Hepatocyte (in vitro differentiated cells): ENCODE measurements around the gene LRRC23. TPM values are rescaled to one million over a fixed set of nuclear protein-coding genes. Genes with fewer than 3 reads are reported as not detected.

Experiments used
- DNase-seq: peaks from one replicate; pipeline ENCODE4 v3.0.0-alpha.2; 2016; ENCODE audit warnings: low spot score
- H2AFZ ChIP-seq: fragments of 200-600 bp; sonication (generic); 2 replicates; pipeline ENCODE4 v1.6.0; 2016; ENCODE audit warnings: antibody characterized with exemption, mild to moderate bottlenecking
- H3K27ac ChIP-seq: fragments of 200-600 bp; sonication (generic); 2 replicates; pipeline ENCODE4 v1.5.1; 2016; ENCODE audit warnings: mild to moderate bottlenecking
- H3K27me3 ChIP-seq: fragments of 200-600 bp; sonication (generic); 2 replicates; pipeline ENCODE4 v1.6.1; 2016
- H3K36me3 ChIP-seq: fragments of 200-600 bp; sonication (generic); replicated peaks from 2 replicates; pipeline ENCODE4 v1.5.1; 2016; ENCODE audit warnings: low read depth; ENCODE audit not compliant: insufficient read depth
- H3K4me1 ChIP-seq: fragments of 200-600 bp; sonication (generic); 2 replicates; pipeline ENCODE4 v1.5.1; 2016; ENCODE audit warnings: mild to moderate bottlenecking, moderate library complexity; ENCODE audit not compliant: insufficient read depth
- H3K4me2 ChIP-seq: fragments of 200-600 bp; sonication (generic); 2 replicates; pipeline ENCODE4 v1.6.0; 2016
- H3K4me3 ChIP-seq: fragments of 200-600 bp; sonication (generic); 2 replicates; pipeline ENCODE4 v1.5.1; 2016; ENCODE audit warnings: mild to moderate bottlenecking
- H3K79me2 ChIP-seq: fragments of 200-600 bp; sonication (generic); 2 replicates; pipeline ENCODE4 v1.6.0; 2017; ENCODE audit warnings: mild to moderate bottlenecking
- H3K9me2 ChIP-seq: fragments of 200-600 bp; sonication (generic); replicated peaks from 2 replicates; pipeline ENCODE4 v1.6.0; 2017; ENCODE audit warnings: mild to moderate bottlenecking; ENCODE audit not compliant: insufficient read depth
- H3K9me3 ChIP-seq: fragments of 200-600 bp; sonication (generic); 2 replicates; pipeline ENCODE4 v1.5.1; 2016; ENCODE audit warnings: low read depth, mild to moderate bottlenecking
- H4K20me1 ChIP-seq: fragments of 200-600 bp; sonication (generic); 2 replicates; pipeline ENCODE4 v1.6.0; 2016; ENCODE audit warnings: mild to moderate bottlenecking; ENCODE audit not compliant: insufficient read depth, poor library complexity, severe bottlenecking
- EZH2 ChIP-seq: fragments of 200-600 bp; sonication (generic); IDR thresholded peaks from 2 replicates; pipeline ENCODE4 v1.6.1; 2016; ENCODE audit warnings: antibody characterized with exemption, mild to moderate bottlenecking, borderline replicate concordance
- EZH2phosphoT487 ChIP-seq: fragments of 200-600 bp; sonication (generic); IDR thresholded peaks from one replicate; pipeline ENCODE4 v1.6.1; 2018; ENCODE audit warnings: antibody characterized with exemption, mild to moderate bottlenecking, low read depth, moderate library complexity; ENCODE audit not compliant: unreplicated experiment, severe bottlenecking
- WGBS: methylation state at CpG from one replicate; pipeline ENCODE4 v1.1.6; 2016; ENCODE audit warnings: low lambda C conversion rate; ENCODE audit errors: missing lambda C conversion rate; 5-methylcytosine and 5-hydroxymethylcytosine counted together
- polyA plus RNA-seq: library from polyadenylated mRNA; unstranded; fragments of >200 nt; fragmentation: Nextera tagmentation; extraction: Ambion mirVana; gene quantifications from 2 replicates; pipeline ENCODE4 v1.2.1, GENCODE V29; 2016
- total RNA-seq: library from RNA; depleted of rRNA; stranded (reverse); fragments of >200 nt; gene quantifications from 2 replicates; pipeline ENCODE4 v1.2.3, GENCODE V29; 2014
- TF ChIP-seq, protein P1 (sequence below): fragments of 200-600 bp; sonication (generic); IDR thresholded peaks from 2 replicates; pipeline ENCODE4 v1.5.1; 2016; ENCODE audit warnings: antibody characterized with exemption, mild to moderate bottlenecking; ENCODE audit not compliant: poor library complexity

Gene LRRC23
- total and polyA plus RNA-seq, 2 experiments from 2014 or later, result 8.2 to 12.9 TPM

DNA sequence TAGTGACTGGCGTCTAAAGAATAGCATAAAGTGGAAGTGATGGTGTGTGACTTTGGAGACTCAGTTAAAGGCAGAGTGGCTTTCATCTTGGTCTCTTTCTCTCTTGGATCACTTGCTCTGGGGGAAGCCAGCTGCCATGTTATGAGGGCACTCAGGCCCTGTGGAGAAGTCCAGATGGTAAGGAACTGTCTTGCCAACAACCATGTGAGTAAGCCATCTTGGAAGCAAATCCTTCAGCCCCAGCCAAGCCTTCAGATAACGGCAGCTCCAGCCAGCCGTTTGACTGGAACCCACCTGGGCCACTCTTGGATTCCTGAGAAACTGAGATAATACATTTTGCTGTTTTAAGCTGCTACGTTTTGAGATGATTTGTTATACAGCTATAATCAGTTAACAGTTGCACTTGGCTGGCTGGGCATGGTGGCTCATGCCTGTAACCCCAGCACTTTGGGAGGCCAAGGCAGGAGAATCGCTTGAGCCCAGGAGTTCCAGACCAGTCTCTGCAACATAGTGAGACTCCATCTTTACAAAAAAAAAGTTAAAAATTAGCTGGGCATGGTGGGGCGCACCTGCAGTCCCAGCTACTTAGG, 7.7 kb upstream of the LRRC23 start:
- H4K20me1 ChIP-seq, result no peaks in the 10 kb centered on the region
- H2AFZ ChIP-seq, result no peak overlapping the region
- H3K4me2 ChIP-seq, result no peak overlapping the region
- 94% methylated on average over 6 of the region's 6 CpGs for WGBS
- no peak overlapping the region for H3K4me3 ChIP-seq
- no peak for DNase-seq
- no peak for TF ChIP-seq EZH2phosphoT487
- TF ChIP-seq EZH2, result no peak
- TF ChIP-seq, protein P1, sequence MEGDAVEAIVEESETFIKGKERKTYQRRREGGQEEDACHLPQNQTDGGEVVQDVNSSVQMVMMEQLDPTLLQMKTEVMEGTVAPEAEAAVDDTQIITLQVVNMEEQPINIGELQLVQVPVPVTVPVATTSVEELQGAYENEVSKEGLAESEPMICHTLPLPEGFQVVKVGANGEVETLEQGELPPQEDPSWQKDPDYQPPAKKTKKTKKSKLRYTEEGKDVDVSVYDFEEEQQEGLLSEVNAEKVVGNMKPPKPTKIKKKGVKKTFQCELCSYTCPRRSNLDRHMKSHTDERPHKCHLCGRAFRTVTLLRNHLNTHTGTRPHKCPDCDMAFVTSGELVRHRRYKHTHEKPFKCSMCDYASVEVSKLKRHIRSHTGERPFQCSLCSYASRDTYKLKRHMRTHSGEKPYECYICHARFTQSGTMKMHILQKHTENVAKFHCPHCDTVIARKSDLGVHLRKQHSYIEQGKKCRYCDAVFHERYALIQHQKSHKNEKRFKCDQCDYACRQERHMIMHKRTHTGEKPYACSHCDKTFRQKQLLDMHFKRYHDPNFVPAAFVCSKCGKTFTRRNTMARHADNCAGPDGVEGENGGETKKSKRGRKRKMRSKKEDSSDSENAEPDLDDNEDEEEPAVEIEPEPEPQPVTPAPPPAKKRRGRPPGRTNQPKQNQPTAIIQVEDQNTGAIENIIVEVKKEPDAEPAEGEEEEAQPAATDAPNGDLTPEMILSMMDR, result no peak
- H3K79me2 ChIP-seq, result peaks cover 3% of the 10 kb centered on the region
- H3K27me3 ChIP-seq, result no peaks in the 10 kb centered on the region
- no peaks in the 10 kb centered on the region for H3K36me3 ChIP-seq
- H3K9me3 ChIP-seq, result no peaks in the 10 kb centered on the region
- no peak overlapping the region for H3K27ac ChIP-seq
- H3K4me1 ChIP-seq, result no peaks in the 10 kb centered on the region
- H3K9me2 ChIP-seq, result no peaks in the 10 kb centered on the region

DNA sequence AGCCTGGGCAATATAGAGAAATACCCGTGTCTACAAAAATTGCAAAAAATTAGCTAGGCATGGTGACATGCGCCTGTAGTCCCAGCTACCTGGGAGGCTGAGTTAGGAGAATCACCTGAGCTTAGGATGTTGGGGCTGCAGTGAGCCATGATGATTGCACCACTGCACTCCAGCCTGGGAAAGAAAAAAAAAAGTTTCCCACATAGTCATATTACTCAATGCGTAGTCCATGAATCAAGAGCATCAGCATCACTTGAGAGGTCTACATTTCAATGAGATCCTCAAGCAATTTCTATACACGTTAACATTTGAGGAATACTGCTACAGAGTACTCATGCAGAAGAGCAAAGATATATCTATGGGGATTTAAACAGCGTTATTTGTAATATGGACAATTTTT, 5.2 kb upstream of the LRRC23 start:
- WGBS, result 92% methylated on average over 5 of the region's 5 CpGs
- no peak overlapping the region for H2AFZ ChIP-seq
- H3K36me3 ChIP-seq, result no peaks in the 10 kb centered on the region
- no peak overlapping the region for H3K4me3 ChIP-seq
- peaks cover 8% of the 10 kb centered on the region for H3K4me1 ChIP-seq
- no peaks in the 10 kb centered on the region for H3K9me3 ChIP-seq
- H3K9me2 ChIP-seq, result no peaks in the 10 kb centered on the region
- TF ChIP-seq EZH2 (no peak), EZH2phosphoT487 (no peak)
- TF ChIP-seq, protein P1, result no peak
- H4K20me1 ChIP-seq, result no peaks in the 10 kb centered on the region
- DNase-seq, result no peak
- no peak overlapping the region for H3K4me2 ChIP-seq
- H3K27me3 ChIP-seq, result no peaks in the 10 kb centered on the region
- no peaks in the 10 kb centered on the region for H3K79me2 ChIP-seq
- no peak overlapping the region for H3K27ac ChIP-seq

DNA sequence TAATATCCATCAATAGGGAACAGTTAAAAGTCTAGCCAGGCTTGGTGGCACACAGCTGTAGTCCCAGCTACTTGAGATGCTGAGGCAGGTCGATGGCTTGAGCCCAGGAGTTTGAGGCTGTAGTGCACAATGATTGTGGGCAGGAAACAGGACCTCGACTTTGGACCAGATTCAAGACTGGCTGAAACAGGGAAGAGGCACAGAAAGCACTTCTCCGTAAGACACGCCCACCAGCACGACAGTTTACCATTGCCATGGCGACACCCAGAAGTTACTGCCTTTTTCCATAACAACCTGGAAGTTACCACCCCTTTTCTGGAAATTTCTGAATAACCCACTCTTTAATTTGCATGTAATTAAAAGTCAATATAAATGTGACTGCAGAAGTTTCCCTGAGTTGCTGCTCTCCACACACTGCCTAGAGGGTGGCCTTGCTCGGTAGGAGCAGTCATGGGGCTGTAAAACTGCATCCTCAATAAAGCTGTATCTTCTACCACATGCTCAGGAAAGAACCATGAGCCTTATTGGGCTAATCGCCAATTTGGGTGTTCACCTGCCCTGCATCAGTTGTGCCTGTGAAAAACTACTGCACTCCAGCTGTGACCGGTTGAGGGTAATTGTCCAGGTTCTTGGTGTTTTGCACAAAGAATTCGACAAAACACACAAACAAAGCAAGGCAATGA, 4.6 kb upstream of the LRRC23 start:
- Histone ChIP-seq H3K4me2 (no peak overlapping the region), H3K4me1 (peaks cover 8% of the 10 kb centered on the region), H3K36me3 (no peaks in the 10 kb centered on the region), H2AFZ (no peak overlapping the region), H3K9me3 (no peaks in the 10 kb centered on the region), H3K27ac (no peak overlapping the region), H4K20me1 (no peaks in the 10 kb centered on the region), H3K27me3 (no peaks in the 10 kb centered on the region), H3K4me3 (no peak overlapping the region), H3K9me2 (no peaks in the 10 kb centered on the region), H3K79me2 (no peaks in the 10 kb centered on the region)
- WGBS, result 79% methylated on average over 10 of the region's 10 CpGs
- DNase-seq, result no peak
- TF ChIP-seq EZH2phosphoT487, result no peak
- TF ChIP-seq EZH2, result no peak
- TF ChIP-seq, protein P1, result no peak
